ENCODE results near the gene GRIA3.
"Not testable (repeated sequence)": the region's sequence is repeated elsewhere in the genome, so short reads cannot be mapped to it uniquely, and the experiment has no call there.

GRIA3 gene

GRCh38 chrX:123282241-123282640 lies 98.2 kb downstream of the GRIA3 start:
- DNase-seq, result no peak

DNA sequence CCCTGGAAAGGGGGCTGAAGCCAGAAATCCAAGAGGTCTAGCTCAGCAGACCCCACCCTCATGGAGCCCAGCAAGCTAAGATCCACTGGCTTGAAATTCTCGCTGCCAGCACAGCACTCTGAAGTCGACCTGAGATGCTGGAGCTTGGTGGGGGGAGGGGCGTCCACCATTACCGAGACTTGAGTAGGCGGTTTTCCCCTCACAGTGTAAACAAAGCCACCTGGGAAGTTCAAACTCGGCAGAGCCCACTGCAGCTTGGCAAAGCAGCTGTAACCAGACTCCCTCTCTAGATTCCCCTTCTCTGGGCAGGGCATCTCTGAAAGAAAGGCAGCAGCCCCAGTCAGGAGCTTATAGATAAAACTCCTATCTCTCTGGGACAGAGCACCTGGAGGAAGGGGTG lies 99.3 kb downstream of the GRIA3 start:
- DNase-seq, result not testable (repeated sequence)

DNA sequence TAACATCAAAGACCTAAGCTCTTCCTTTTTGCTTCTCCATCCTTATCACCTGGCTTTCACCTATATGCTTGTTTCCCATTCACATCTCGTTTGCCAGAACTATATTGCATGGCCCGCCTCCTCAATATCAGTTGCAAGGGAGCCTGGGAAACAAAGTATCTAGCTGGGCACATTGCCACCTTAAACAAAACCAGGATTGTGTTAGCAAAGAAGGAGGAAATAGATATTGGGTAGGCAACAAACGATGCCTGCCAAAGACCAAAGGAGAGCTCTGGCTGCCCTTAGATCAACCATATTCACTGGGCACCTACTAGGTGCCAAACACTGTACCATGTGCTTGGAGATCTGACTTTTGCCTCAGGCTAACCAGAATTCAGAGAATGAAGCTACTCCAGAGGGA lies 107.5 kb downstream of the GRIA3 start:
- peak; percentile 48 for DNase-seq

GRCh38 chrX:123298026-123298425 lies 113.9 kb downstream of the GRIA3 start:
- DNase-seq, result no peak

DNA sequence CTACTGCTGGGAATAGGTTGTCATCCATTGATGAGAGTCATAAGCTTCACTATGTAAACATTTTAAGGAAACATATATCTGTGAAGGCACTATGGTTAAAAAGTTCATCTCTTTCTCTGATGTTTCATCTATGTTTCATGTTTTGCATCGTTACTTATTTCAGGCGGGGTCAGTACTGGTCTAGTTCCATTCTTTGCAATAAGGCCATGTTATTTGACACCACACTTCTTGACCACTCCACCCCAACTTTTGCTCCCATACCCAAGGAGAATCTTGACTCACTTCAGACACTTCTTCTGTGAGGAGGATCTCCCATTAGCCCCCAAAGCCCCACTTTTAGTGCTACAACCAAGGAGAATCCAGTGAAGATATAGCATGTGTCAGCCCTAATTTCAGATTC lies 119.4 kb downstream of the GRIA3 start:
- DNase-seq, result no peak

DNA sequence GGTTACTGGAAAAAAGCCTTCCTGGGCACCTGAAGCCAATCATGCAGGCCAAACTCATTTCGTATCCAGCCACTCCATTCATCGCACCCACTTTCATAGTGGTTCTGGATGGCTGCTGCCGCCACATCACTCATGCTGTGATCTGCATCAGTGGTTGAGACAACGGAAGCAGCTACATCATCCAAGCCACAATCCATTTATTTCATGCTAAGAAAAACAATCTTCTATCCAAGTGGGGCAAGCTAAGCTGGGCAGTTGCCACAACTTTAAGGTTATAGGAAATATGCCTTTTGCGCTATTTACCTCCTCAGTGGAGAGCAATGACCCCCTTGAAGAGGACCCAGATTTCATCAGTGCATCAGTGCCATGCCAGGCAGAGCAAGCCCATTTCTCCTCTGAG lies 124.6 kb downstream of the GRIA3 start:
- DNase-seq, result no peak

GRCh38 chrX:123310112-123310511 lies 126.0 kb downstream of the GRIA3 start:
- no peak for DNase-seq

DNA sequence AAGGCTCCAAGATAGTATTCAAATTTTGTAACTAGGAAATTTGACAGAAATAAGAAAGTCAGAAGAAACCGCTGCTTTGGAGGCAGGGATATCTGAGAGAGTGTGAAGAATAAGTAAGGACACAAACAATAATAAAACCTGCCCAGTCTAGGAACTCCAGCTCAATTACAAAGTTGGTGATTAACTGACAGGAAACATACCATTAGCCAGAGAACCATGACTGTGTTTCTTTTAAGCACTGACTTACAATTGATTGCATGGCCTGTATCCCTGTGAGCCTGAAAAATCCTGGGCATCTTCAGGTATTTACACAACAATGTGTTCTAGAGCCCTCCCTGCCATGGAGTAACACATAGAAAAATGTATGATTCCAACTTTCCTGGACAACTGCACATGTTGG lies 127.4 kb downstream of the GRIA3 start:
- no peak for DNase-seq

DNA sequence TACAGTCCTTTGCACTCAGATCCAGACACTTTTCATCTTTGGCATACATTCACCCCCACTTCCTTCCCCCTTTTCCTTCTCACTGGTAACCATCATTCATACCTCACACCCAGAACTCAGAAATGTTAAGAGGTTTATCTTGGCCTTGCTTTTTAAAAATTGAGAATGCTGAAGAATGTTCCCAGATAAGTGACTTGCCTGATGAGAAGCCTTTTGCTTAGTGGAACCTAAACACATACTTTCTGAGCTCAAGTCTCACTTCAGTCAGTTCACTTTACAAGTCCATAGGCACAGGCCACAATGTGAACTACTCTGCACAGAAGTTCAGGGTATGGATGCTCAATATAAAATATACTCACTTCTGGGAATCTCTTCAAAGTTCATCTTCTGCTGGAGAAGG lies 129.4 kb downstream of the GRIA3 start:
- no peak for DNase-seq

GRCh38 chrX:123320622-123321021 lies 136.5 kb downstream of the GRIA3 start:
- no peak for DNase-seq

- no peak for DNase-seq
Observed at GRCh38 chrX:123322536-123322935, 138.5 kb downstream of the GRIA3 start.

- DNase-seq, result no peak
Observed at GRCh38 chrX:123324625-123325024, 140.5 kb downstream of the GRIA3 start.

- DNase-seq, result no peak
Observed at GRCh38 chrX:123330229-123330942, 146.3 kb downstream of the GRIA3 start.

- no peak for DNase-seq
Observed at GRCh38 chrX:123331349-123331748, 147.3 kb downstream of the GRIA3 start.

DNA sequence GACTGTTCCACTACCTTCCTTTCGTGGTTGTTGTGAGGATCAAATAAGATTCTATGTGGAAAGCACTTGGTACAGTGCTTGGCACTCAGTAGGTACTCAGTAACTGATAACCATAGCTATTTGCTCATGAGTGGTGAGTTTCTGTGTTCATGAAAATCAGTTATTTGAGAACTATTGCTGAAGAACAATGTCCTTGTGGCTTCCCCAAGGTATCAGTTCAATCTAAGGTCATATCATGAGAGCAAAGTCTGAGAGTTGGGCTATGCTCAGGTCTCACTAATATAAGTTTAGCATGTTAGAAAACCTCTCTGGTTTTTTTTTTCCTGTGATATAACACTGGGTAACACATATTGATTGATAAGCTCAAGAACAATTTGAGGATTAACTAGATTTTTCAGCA lies 147.8 kb downstream of the GRIA3 start:
- DNase-seq, result no peak

GRCh38 chrX:123336666-123337065 lies 152.6 kb downstream of the GRIA3 start:
- no peak for DNase-seq

DNA sequence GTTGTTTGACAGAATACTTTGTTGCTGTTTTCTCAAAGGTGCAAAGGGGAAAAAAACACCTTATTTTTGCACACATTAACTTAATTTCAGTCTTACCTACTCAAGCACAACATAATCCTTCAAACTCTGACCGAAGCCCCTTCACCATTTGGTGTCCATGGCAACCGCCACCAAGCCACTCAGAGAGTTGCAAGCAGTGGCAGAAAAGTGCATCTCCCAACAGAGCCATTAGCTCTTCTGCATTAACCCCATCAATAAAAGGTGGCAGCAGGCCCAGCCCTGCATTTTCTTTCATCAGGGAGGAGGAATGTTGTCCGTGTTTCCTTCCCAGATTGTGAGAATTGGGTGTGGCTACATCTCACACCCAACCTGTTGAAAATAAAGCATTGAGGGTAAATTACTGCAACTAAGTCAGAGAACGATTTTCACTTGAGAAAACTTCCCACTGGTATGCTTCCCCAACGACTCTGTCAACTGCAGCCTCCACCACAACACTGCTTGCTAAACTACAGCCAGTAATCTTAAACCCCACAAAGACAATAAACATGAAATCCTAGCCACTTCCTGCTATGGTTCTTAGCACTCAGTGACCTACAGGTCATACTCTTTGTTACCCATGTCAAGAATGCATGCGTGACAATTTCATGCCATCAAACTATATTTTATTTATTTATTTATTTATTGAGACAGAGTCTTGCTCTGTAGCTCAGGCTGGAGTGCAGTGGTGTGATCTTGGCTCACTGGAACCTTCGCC lies 154.0 kb downstream of the GRIA3 start:
- DNase-seq, result no peak

DNA sequence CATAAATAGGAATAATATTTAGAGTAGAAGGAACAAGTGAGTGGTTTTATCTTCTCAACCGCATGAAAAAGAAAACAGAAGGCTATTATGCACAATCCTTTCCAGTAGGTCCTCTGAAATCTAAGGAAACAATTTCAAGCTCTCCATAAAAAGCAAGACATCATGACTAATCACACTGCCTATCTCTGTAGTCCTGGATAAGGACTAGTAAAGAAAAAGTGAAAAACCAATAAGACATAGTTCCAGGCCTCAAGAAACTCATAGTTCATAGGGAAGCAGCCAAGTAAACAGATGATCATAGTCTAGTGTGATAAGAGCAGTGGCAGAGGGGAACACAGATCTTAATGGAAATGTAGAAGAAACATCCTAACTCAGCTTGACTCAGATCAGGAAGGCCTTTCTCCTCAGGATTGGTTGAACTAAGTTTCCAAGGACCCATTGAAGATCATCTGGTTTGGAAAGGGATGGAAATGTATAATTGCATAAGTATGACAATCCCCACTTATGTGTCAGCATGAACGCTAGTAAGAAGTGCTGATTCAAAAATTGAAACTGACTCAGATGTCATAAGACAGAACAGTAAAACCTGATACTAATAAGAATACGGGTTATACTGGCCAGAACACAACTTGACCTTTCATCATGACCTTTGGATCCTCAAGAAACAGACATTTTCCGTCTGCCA lies 155.3 kb downstream of the GRIA3 start:
- no peak for DNase-seq

DNA sequence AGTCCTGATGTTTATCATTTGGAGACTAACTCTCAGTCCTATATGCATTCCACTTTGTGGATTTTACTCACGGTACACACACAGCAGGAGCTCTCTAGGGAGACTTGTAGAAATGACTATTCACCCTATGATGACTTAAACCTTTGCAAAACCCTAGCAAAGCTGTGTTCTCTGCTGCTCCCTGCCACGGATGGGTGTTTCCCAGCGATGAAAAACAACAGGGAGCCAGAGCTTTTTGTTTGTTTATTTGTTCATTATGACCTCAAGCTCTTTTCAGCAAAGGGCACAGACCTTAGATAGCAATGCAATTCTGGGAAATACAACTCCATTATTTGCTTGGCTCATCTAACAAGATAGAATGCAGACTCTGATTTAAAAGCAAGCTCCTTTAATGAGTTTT lies 156.6 kb downstream of the GRIA3 start:
- no peak for DNase-seq

DNA sequence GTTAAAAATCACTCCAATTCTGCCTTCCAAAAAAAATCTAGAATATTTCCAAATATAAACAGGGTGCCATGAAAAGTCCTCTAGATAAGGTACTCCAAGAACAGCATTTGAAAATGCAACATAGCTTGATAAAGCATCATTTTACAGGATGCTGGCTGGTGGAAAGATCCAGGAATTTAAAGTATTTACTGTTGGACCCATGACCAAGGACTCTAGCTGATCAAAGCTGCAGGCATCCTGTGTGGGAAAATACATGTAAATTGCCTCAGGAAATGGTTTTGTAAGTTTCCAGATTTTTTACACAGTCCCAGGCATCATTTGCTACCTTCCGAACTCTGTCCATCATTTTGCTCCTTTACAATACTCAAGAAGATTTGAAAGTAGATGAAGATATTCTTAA lies 164.4 kb downstream of the GRIA3 start:
- no peak for DNase-seq

GRCh38 chrX:123350226-123350625 lies 166.1 kb downstream of the GRIA3 start:
- no peak for DNase-seq

DNA sequence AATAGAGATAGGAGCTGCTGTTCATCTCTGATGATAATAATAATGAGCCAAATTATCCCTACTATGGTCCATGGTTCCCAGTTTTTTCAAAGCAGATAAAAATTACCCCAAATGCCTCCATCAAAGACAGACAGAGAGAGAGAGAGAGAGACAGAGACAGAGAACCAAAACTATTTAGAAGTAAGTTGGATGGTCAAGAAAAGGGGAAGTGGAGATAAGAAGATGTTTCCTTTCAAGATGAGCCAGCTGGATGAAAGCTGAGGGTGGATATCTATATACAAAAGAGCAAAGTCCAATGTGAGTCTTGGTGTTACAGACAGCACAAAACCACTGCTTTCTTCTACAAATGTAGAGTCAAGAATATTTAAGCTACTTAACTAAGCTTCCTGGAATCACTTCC lies 173.9 kb downstream of the GRIA3 start:
- no peak for DNase-seq

DNA sequence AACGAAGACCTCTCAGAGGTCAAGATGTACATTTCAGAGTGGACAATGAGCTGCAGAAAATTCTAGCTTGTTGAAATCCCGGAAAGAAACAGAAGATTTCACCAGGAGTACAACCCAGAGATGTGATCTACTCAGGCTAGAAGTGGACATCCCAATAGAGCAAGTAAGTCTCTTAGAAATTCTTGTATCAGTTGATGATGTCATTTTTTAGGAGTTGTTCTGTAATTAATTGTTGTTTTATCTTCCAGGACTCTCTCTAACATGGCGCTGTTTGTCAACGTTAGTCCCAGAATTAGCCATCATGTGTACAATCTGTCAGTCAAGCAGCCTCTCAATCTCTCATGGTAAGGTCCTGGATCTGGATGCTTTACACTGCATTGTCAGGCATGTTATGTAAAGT lies 174.4 kb downstream of the GRIA3 start:
- DNase-seq, result no peak

DNA sequence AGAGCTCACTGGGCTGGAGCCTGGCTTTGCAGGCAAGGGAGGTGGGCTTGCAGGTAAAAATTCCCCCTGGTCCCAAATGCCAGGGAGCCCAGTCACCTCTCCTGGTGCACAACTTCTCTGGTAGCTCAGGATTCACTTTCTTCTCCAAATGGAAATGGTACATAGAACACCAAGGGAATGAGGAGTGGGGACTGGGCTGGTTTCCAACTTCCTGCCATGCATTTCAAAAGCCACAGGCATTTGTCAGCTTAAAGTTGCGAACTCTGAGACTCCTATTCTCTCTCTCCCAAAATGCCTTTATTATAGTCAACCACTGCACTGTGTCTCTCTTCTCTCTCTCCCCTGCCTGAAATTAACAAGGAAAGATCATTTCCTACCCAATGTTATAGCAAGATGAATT lies 177.3 kb downstream of the GRIA3 start:
- DNase-seq, result no peak

Data from NCI-H1092 treated with DMSO at 0.1 percent for 48 hours (cell line).